Neural cell (in vitro differentiated cells): ENCODE data around the gene NBL1. TPM values are rescaled to one million over a fixed set of nuclear protein-coding genes. Genes with fewer than 3 reads are reported as not detected.

Experiments used
- H2AFZ ChIP-seq: fragments of 200-600, 300-800 bp; sonication (generic), shearing (Covaris generic); 2 replicates; pipeline ENCODE4 v1.6.0; 2014; ENCODE audit warnings: low read depth, mild to moderate bottlenecking, antibody characterized with exemption, low read length, moderate library complexity
- H3F3A ChIP-seq: fragments of 200-600 bp; shearing (Covaris generic); 2 replicates; pipeline ENCODE4 v1.6.1; 2016; ENCODE audit warnings: mild to moderate bottlenecking, moderate library complexity, mixed read lengths, antibody characterized with exemption, low read length; ENCODE audit not compliant: insufficient read depth, poor library complexity, severe bottlenecking
- H3K27ac ChIP-seq: fragments of 200-600, 300-800 bp; sonication (generic), shearing (Covaris generic); 2 replicates; pipeline ENCODE4 v1.5.1; 2014; ENCODE audit warnings: mild to moderate bottlenecking, low read length, moderate library complexity
- H3K27me3 ChIP-seq: fragments of 300-800, 200-600 bp; sonication (generic), shearing (Covaris generic); 2 replicates; pipeline ENCODE4 v1.6.0; 2014; ENCODE audit warnings: mild to moderate bottlenecking, low read depth, low read length, moderate library complexity; ENCODE audit not compliant: insufficient read depth
- H3K36me3 ChIP-seq: fragments of 300-800, 200-600 bp; sonication (generic), shearing (Covaris generic); 2 replicates; pipeline ENCODE4 v1.5.1; 2014; ENCODE audit warnings: mild to moderate bottlenecking, antibody characterized with exemption, low read length, moderate library complexity; ENCODE audit not compliant: insufficient read depth
- H3K4me2 ChIP-seq: fragments of 300-800, 200-600 bp; sonication (generic), shearing (Covaris generic); 2 replicates; pipeline ENCODE4 v1.6.0; 2014; ENCODE audit warnings: mild to moderate bottlenecking, low read length
- H3K4me3 ChIP-seq: fragments of 300-800, 200-600 bp; sonication (generic), shearing (Covaris generic); 2 replicates; pipeline ENCODE4 v1.5.1; 2014; ENCODE audit warnings: mild to moderate bottlenecking, low read length, moderate library complexity
- H3K79me2 ChIP-seq: fragments of 200-600 bp; shearing (Covaris generic); replicated peaks from 2 replicates; pipeline ENCODE4 v1.6.0; 2014; ENCODE audit warnings: mild to moderate bottlenecking, low read length, moderate library complexity; ENCODE audit not compliant: insufficient read depth
- H3K9ac ChIP-seq: fragments of 300-800, 200-600 bp; sonication (generic), shearing (Covaris generic); 2 replicates; pipeline ENCODE4 v1.6.1; 2016; ENCODE audit warnings: mild to moderate bottlenecking, low read length, mixed read lengths
- H3K9me2 ChIP-seq: fragments of 200-600 bp; shearing (Covaris generic); 2 replicates; pipeline ENCODE4 v1.6.1; 2016; ENCODE audit warnings: mild to moderate bottlenecking, low read length, mixed read lengths; ENCODE audit not compliant: insufficient read depth
- H3K9me3 ChIP-seq: fragments of 200-600, 300-800 bp; sonication (generic), shearing (Covaris generic); 2 replicates; pipeline ENCODE4 v1.6.1; 2016; ENCODE audit warnings: mild to moderate bottlenecking, mixed run types, low read length, moderate library complexity, mixed read lengths
- H4K20me1 ChIP-seq: fragments of 200-600 bp; shearing (Covaris generic); 2 replicates; pipeline ENCODE4 v1.6.1; 2016; ENCODE audit warnings: mild to moderate bottlenecking, mixed run types; ENCODE audit not compliant: insufficient read depth
- POLR2AphosphoS5 ChIP-seq: IDR thresholded peaks from 2 replicates; pipeline ENCODE4 v1.6.1; 2012
- RAD21 ChIP-seq: fragments of 450-650 bp; conservative IDR thresholded peaks from 2 replicates; pipeline ENCODE4 v1.6.1; 2014; ENCODE audit warnings: antibody characterized with exemption, mild to moderate bottlenecking, moderate library complexity
- SMC3 ChIP-seq: fragments of 450-650 bp; conservative IDR thresholded peaks from 2 replicates; pipeline ENCODE4 v1.6.1; 2014; ENCODE audit warnings: antibody characterized with exemption, mild to moderate bottlenecking, moderate library complexity; ENCODE audit not compliant: poor library complexity
- TAF1 ChIP-seq: IDR thresholded peaks from 2 replicates; pipeline ENCODE4 v1.6.1; 2012; ENCODE audit warnings: low read depth
- polyA plus RNA-seq: library from polyadenylated mRNA; depleted of rRNA; stranded (reverse); fragments of >200 nt; gene quantifications from 2 replicates; pipeline ENCODE4 v1.2.3, GENCODE V29; 2014
- TF ChIP-seq, protein P1 (sequence below): fragments of 450-650 bp; IDR thresholded peaks from 2 replicates; pipeline ENCODE4 v1.5.1; 2014; ENCODE audit warnings: antibody characterized with exemption, mild to moderate bottlenecking, moderate library complexity; ENCODE audit not compliant: poor library complexity, severe bottlenecking
- TF ChIP-seq, protein P2 (sequence below): IDR thresholded peaks from 2 replicates; pipeline ENCODE4 v1.6.1; 2012; ENCODE audit warnings: borderline replicate concordance

The NBL1 gene
- polyA plus RNA-seq, 1 donor from 2014 or later: 9.9 TPM

DNA sequence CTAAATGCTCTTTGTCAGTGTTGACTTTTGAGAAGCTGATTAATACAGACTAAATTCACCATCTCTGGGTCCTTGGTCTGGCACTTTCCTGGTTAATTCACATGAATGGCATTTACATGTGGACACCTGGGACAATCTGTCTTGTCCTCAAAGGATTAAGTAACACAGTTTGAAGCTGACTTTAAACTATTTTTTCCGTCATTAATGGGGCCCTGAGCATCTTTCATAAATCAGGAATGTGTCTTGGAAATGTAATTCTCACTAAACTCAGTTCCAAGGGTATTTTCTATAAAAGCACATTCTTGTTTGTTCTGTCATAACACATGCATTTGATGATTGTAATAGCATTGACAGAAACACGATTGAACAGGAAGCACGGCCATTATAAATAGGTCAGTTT is 26.7 kb upstream of the NBL1 start:
- no peak overlapping the region for H2AFZ ChIP-seq
- H3K27me3 ChIP-seq: no peaks in the 10 kb centered on the region
- no peaks in the 10 kb centered on the region for H3K9me2 ChIP-seq
- no peak overlapping the region for H3K4me3 ChIP-seq
- H3K9ac ChIP-seq: no peak overlapping the region
- no peak overlapping the region for H3K4me2 ChIP-seq
- no peak overlapping the region for H3K27ac ChIP-seq
- no peaks in the 10 kb centered on the region for H3K9me3 ChIP-seq
- H4K20me1 ChIP-seq: no peaks in the 10 kb centered on the region
- H3K36me3 ChIP-seq: no peaks in the 10 kb centered on the region
- H3K79me2 ChIP-seq: peaks cover 5% of the 10 kb centered on the region
- TF ChIP-seq POLR2AphosphoS5 (no peak), TAF1 (no peak), RAD21 (no peak), SMC3 (no peak)
- TF ChIP-seq, protein P1, sequence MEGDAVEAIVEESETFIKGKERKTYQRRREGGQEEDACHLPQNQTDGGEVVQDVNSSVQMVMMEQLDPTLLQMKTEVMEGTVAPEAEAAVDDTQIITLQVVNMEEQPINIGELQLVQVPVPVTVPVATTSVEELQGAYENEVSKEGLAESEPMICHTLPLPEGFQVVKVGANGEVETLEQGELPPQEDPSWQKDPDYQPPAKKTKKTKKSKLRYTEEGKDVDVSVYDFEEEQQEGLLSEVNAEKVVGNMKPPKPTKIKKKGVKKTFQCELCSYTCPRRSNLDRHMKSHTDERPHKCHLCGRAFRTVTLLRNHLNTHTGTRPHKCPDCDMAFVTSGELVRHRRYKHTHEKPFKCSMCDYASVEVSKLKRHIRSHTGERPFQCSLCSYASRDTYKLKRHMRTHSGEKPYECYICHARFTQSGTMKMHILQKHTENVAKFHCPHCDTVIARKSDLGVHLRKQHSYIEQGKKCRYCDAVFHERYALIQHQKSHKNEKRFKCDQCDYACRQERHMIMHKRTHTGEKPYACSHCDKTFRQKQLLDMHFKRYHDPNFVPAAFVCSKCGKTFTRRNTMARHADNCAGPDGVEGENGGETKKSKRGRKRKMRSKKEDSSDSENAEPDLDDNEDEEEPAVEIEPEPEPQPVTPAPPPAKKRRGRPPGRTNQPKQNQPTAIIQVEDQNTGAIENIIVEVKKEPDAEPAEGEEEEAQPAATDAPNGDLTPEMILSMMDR: no peak
- TF ChIP-seq, protein P2, sequence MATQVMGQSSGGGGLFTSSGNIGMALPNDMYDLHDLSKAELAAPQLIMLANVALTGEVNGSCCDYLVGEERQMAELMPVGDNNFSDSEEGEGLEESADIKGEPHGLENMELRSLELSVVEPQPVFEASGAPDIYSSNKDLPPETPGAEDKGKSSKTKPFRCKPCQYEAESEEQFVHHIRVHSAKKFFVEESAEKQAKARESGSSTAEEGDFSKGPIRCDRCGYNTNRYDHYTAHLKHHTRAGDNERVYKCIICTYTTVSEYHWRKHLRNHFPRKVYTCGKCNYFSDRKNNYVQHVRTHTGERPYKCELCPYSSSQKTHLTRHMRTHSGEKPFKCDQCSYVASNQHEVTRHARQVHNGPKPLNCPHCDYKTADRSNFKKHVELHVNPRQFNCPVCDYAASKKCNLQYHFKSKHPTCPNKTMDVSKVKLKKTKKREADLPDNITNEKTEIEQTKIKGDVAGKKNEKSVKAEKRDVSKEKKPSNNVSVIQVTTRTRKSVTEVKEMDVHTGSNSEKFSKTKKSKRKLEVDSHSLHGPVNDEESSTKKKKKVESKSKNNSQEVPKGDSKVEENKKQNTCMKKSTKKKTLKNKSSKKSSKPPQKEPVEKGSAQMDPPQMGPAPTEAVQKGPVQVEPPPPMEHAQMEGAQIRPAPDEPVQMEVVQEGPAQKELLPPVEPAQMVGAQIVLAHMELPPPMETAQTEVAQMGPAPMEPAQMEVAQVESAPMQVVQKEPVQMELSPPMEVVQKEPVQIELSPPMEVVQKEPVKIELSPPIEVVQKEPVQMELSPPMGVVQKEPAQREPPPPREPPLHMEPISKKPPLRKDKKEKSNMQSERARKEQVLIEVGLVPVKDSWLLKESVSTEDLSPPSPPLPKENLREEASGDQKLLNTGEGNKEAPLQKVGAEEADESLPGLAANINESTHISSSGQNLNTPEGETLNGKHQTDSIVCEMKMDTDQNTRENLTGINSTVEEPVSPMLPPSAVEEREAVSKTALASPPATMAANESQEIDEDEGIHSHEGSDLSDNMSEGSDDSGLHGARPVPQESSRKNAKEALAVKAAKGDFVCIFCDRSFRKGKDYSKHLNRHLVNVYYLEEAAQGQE: no peak
- H3F3A ChIP-seq: no peaks in the 10 kb centered on the region

DNA sequence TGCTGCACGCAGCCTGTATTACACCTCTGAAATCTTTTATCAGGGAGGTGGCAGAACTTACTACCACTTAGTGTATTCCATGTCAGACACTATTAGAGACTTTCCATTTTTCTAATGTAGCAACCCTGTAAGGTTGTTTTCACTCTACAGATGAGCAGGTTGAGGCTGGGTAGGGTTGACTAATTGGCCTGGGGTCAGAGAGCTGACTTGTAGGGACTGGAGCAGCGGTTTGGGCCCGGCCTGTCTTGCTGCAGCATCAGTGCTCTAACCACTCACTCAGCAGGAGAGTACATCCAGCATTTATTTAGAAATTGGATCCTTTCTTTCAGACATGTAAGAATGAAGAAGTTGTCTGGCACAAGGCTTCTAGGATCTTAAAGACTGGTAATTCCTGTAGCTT is 25.7 kb upstream of the NBL1 start:
- no peaks in the 10 kb centered on the region for H4K20me1 ChIP-seq
- no peak for TF ChIP-seq SMC3
- no peak for TF ChIP-seq RAD21
- no peak for TF ChIP-seq POLR2AphosphoS5
- TF ChIP-seq, protein P1: no peak
- no peaks in the 10 kb centered on the region for H3F3A ChIP-seq

More for the DNA sequence above, 25.7 kb upstream of the NBL1 start:
- Histone ChIP-seq H3K27me3 (no peaks in the 10 kb centered on the region), H3K27ac (no peak overlapping the region), H3K9me2 (no peaks in the 10 kb centered on the region), H3K4me2 (no peak overlapping the region), H3K4me3 (no peak overlapping the region), H3K79me2 (peaks cover 5% of the 10 kb centered on the region), H3K36me3 (no peaks in the 10 kb centered on the region), H3K9ac (no peak overlapping the region), H2AFZ (no peak overlapping the region), H3K9me3 (no peaks in the 10 kb centered on the region)
